GM10248 (cell line): ENCODE measurements around the gene RAD51AP2.
"Not testable (repeated sequence)": the region's sequence is repeated elsewhere in the genome, so short reads cannot be mapped to it uniquely, and the experiment has no call there.

Experiments
- CTCF ChIA-PET: fragments of 300-600 bp; sonication (Branson Sonifier 250); formaldehyde crosslinking; extraction: SDS; loops from one replicate; lab custom pipeline; 2021; ENCODE audit warnings: antibody characterized with exemption; lab: Yijun Ruan, JAX
- POLR2A ChIA-PET: fragments of 350-650 bp; sonication (Branson Sonifier 250); formaldehyde crosslinking; extraction: SDS; loops from one replicate; lab custom pipeline; 2020; ENCODE audit warnings: antibody characterized with exemption; lab: Yijun Ruan, JAX
- DNase-seq: peaks from one replicate; pipeline ENCODE4 v3.0.0; 2012; ENCODE audit errors: extremely low spot score
- TF ChIP-seq, protein P1 (sequence below): IDR thresholded peaks from 2 replicates; pipeline ENCODE4 v1.5.1; 2012; ENCODE audit warnings: mild to moderate bottlenecking, low read depth; ENCODE audit errors: extremely low read depth, missing control alignments, control extremely low read depth

The RAD51AP2 gene

DNA sequence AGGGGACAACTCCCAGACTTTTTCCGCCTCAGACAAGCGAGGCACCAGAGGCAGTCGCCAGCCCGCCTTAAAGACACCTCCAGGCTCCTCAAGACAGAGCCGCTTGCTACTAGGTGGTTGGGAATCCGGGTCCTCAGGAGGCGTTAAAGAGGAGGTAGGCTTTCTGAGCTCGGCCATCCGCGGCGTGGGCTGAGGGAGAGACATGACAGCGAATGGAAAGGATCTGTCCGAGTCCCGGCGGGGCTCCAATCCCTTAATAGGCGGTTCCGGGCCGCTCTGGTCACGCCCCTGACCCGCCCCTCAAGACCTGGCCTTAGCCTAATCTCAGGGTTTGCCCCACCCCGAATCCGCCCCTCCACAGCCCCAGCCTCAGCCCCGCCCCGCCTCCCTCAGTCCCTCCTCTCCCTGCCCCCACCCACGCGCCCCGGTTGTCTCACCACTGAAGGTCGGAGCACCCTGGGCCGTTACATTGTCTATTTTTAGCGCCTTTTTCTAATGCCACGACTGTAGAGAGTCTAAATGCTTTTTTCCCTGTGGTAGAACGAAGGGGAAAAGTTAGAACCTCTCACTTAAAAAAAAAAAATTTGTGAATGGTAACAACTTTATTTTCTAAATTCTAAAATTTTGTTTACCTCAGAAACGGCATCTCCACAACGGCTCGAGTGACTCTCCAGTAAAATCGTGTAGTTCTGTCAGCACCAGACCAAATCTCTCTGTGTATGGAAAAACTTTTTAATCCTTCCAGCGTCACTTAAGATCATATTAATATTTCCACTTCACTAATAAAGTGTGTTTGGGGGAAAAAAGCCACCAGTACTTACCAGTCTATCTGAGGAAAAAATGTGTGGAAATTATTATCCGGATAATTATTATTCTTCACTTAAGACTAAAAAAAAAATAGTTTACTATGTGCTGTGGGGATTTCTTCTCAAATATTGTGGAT lies at the start of gene RAD51AP2:
Gene RAD51AP2 (minus strand): TSS at position 229 of the 943 bp plus-strand sequence. CDS start 25 bp downstream, at position 204.
- DNase-seq = peak; percentile 86
- POLR2A ChIA-PET = no interaction called here
- TF ChIP-seq, protein P1, sequence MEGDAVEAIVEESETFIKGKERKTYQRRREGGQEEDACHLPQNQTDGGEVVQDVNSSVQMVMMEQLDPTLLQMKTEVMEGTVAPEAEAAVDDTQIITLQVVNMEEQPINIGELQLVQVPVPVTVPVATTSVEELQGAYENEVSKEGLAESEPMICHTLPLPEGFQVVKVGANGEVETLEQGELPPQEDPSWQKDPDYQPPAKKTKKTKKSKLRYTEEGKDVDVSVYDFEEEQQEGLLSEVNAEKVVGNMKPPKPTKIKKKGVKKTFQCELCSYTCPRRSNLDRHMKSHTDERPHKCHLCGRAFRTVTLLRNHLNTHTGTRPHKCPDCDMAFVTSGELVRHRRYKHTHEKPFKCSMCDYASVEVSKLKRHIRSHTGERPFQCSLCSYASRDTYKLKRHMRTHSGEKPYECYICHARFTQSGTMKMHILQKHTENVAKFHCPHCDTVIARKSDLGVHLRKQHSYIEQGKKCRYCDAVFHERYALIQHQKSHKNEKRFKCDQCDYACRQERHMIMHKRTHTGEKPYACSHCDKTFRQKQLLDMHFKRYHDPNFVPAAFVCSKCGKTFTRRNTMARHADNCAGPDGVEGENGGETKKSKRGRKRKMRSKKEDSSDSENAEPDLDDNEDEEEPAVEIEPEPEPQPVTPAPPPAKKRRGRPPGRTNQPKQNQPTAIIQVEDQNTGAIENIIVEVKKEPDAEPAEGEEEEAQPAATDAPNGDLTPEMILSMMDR = no peak
- CTCF ChIA-PET = interaction anchor here (1.2 to 1.7 kb wide), 4 partner anchors 8 to 153 kb away, joined by 3 to 6 read pairs (median 3); no protein-coding TSS in a partner anchor

DNA sequence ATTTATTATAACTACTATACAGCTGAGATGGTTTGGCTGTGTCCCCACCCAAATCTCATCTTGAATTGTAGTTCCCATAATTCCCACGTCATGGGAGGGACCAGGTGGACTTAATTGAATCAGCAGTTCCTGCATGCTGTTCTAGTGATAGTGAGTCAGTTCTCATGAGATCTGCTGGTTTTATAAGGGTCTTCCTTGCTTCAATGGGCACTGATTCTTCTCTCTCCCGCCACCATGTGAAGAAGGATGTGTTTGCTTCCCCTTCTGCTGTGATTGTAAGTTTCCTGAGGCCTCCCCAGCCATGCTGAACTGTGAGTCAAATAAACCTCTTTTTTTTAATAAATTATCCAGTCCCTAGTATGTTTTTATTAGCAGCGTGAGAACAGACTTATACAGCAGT lies 47.5 kb upstream of the RAD51AP2 start:
- POLR2A ChIA-PET, DNase-seq, CTCF ChIA-PET: not testable (repeated sequence)

DNA sequence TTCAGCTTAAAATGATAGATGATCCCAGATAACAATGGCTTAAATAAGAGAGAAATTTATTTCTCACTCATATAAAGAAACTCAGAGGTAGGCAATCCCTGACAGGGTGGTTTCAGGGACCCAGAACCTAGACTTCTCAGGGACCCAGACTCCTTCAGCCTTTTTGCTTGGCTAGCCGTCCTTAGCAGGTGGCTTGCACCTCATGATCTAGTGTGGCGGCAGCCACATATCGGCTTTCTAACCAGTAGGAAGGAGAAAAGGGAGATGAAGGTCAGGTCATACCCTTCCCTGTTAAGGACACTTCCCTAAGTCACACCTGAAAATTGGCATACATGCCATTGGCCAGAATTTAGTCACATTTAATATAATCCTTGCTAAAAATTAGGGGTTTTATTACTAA lies 40.6 kb upstream of the RAD51AP2 start:
- ChIA-PET POLR2A (no interaction called here), CTCF (no interaction called here)
- DNase-seq = no peak
- TF ChIP-seq, protein P1 = no peak

DNA sequence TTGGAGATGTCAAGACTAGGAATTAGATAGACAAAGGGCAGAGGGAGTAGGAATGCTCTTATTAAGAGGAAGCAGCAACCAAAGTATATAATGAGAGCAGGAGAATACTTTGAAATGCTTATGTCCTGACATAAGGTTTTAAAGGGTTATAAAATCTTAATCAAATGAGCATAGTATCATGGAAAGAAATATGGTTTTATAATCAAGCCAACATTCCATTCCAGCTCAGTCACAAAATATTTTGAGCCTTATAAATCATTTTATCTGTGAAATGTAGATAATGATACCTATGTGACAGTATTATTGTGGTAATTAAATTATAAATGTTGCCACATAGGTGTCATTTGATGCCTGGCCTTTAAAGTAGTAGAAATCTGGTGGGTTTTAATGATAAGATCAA lies 39.8 kb upstream of the RAD51AP2 start:
- TF ChIP-seq, protein P1 = no peak
- no peak for DNase-seq
- ChIA-PET CTCF (no interaction called here), POLR2A (no interaction called here)

DNA sequence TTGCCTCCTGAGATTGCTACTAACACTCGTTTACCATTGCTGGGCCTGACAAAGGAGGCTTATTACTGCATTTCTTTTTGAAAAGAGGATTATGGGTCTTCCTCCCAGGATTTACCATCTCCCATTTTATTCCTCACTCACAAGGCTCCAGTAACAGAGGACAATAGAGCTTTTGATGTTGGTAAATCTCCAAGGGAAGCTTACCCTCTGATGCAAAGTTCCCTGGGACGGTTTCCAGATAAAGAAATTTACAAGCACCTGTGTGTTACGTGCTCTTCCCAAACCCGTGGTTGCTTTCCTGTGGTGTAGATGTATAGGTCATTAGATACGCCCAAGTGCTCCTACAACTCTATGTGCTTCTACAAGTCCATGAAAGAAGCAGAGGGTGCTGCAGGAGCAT lies 39.4 kb upstream of the RAD51AP2 start:
- ChIA-PET CTCF (interaction anchor here (1.7 kb wide), 1 partner anchor 87 kb away, joined by 3 read pairs; no protein-coding TSS in a partner anchor), POLR2A (no interaction called here)
- TF ChIP-seq, protein P1 = no peak
- no peak for DNase-seq

DNA sequence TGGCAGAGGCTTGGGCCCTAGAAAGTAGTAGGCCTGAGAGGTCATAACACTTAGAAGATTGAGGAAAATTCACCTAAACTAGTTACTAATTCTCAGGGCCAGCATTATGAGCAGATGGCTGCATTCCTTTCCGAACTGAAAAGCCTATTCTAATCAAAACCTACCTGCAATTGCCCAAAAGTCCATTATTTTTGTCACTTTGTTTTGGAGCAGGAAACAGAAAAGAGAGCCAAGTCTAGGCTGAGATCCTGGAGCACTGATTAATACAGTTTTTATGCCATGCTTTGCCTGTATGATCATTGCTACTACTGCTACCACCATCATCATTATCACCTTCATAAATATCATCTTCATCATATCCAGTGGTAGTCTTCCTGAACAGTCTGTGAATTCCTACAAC lies 36.9 kb upstream of the RAD51AP2 start:
- TF ChIP-seq, protein P1 = no peak
- no peak for DNase-seq
- ChIA-PET POLR2A (no interaction called here), CTCF (interaction anchor here (0.9 kb wide), 1 partner anchor 7 kb away, joined by 3 read pairs; no protein-coding TSS in a partner anchor)

DNA sequence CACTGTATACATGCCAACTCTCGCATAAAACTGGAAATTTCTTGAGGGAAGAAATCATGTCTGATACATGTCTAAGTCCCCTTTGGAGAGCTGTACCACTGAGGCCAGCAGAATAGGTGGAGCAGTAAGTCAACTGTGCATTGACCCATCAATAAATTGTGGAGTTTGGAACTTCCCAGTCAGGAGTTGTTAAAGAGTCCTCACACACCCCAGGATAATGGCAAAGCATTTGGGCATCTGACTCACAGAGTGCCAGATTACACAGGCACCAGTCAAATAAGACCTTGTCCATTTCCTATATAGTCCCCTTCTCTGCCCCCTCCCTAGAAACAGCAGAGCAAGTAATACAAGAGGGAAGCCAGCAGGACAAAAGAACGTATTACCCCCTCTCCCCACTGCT lies 32.7 kb upstream of the RAD51AP2 start:
- CTCF ChIA-PET = no interaction called here
- DNase-seq = no peak
- TF ChIP-seq, protein P1 = no peak
- POLR2A ChIA-PET = no interaction called here
